HG03060 (cell line): ENCODE measurements around the gene ITGA11.

Source experiments
- ATAC-seq: cut with Tn5 transposase; IDR thresholded peaks from one replicate; pipeline ENCODE4 v1.9.1; 2021; ENCODE audit warnings: low read depth, moderate number of reproducible peaks; ENCODE audit not compliant: unreplicated experiment

Gene ITGA11

GRCh38 chr15:68249058-68249713 lies 182.8 kb downstream of the ITGA11 start:
- ATAC-seq: no peak
